Panc1 (cell line): ENCODE measurements around the gene MRPS22. TPM values are rescaled to one million over a fixed set of nuclear protein-coding genes. Genes with fewer than 3 reads are reported as not detected.

Source experiments
- ATAC-seq: fragments of 200-7000 bp; cut with Tn5 transposase; 2 replicates; pipeline ENCODE4 v1.9.1; 2020; ENCODE audit warnings: mild to moderate bottlenecking, moderate library complexity
- BruUV-seq: library from RNA; stranded (reverse); fragments of 400-500 nt; replicated peaks from 2 replicates; lab custom pipeline; 2021; lab: Mats Ljungman, UMichigan
- CTCF ChIA-PET: fragments of 300-600 bp; sonication (Branson Sonifier 250); formaldehyde crosslinking; loops from one replicate; lab custom pipeline; 2022; ENCODE audit warnings: antibody characterized with exemption; lab: Charles Lee
- POLR2A ChIA-PET: fragments of 300-600 bp; sonication (Branson Sonifier 250); formaldehyde crosslinking; loops from one replicate; lab custom pipeline; 2022; ENCODE audit warnings: antibody characterized with exemption; lab: Charles Lee
- DNase-seq: peaks from one replicate; pipeline ENCODE4 v3.0.0-alpha.2; 2010; ENCODE audit warnings: low read depth, low spot score
- H3K27ac ChIP-seq: 2 replicates; pipeline ENCODE4 v1.5.1; 2011; ENCODE audit warnings: mild to moderate bottlenecking, low read length, inconsistent platforms
- H3K27me3 ChIP-seq: fragments of 200-500 bp; sonication (Bioruptor generic); 2 replicates; pipeline ENCODE4 v1.6.0; 2014; ENCODE audit warnings: low read length, inconsistent platforms; ENCODE audit not compliant: control insufficient read depth, insufficient read depth
- H3K36me3 ChIP-seq: fragments of 200-500 bp; sonication (Bioruptor generic); 2 replicates; pipeline ENCODE4 v1.5.1; 2014; ENCODE audit warnings: inconsistent platforms, mild to moderate bottlenecking, low read length, moderate library complexity; ENCODE audit not compliant: control insufficient read depth, insufficient read depth
- H3K4me1 ChIP-seq: 2 replicates; pipeline ENCODE4 v1.5.1; 2011; ENCODE audit warnings: inconsistent platforms, mild to moderate bottlenecking, low read length, moderate library complexity; ENCODE audit not compliant: control insufficient read depth, insufficient read depth
- H3K4me3 ChIP-seq, 2 experiments: 2 replicates each; pipeline ENCODE4 v1.5.1; 2011 to 2012; ENCODE audit warnings: low read depth in 2 of 2, low read length in 2 of 2, mild to moderate bottlenecking in 2 of 2, inconsistent platforms in 1 of 2, moderate library complexity in 1 of 2
- H3K9me3 ChIP-seq: fragments of 200-500 bp; sonication (Bioruptor generic); 2 replicates; pipeline ENCODE4 v1.5.1; 2014; ENCODE audit warnings: low read depth, mild to moderate bottlenecking, inconsistent platforms, low read length, moderate library complexity; ENCODE audit not compliant: control insufficient read depth, insufficient read depth
- CTCF ChIP-seq: fragments of 450-650 bp; IDR thresholded peaks from 2 replicates; pipeline ENCODE4 v1.5.1; 2017; ENCODE audit warnings: mild to moderate bottlenecking
- POLR2AphosphoS5 ChIP-seq: IDR thresholded peaks from 2 replicates; pipeline ENCODE4 v1.6.1; 2012; ENCODE audit warnings: mild to moderate bottlenecking, low read depth, low read length, moderate library complexity
- REST ChIP-seq, 2 experiments: IDR thresholded peaks; 2 replicates each; pipeline ENCODE4 v1.6.1; 2011 to 2012; ENCODE audit warnings: low read depth in 2 of 2, control low read depth in 1 of 2, low read length in 1 of 2, mild to moderate bottlenecking in 1 of 2, moderate library complexity in 1 of 2; ENCODE audit not compliant: insufficient read depth in 1 of 2
- SIN3A ChIP-seq: IDR thresholded peaks from 2 replicates; pipeline ENCODE4 v1.6.1; 2012; ENCODE audit warnings: low read depth, mild to moderate bottlenecking, low read length, moderate library complexity, borderline replicate concordance; ENCODE audit not compliant: insufficient read depth
- TCF7L2 ChIP-seq: IDR thresholded peaks from 2 replicates; pipeline ENCODE4 v1.6.1; 2011; ENCODE audit warnings: mild to moderate bottlenecking, low read depth, low read length, inconsistent platforms
- in situ Hi-C: cut with HindIII; loops from 2 replicates; pipeline ENCODE4 v1.10.0; 2016; ENCODE audit warnings: low sequenced_read_pairs, low pct_unique_long_range_greater_than_20kb
- intact Hi-C: fragments of 100-400 bp; cut with micrococcal nuclease; formaldehyde crosslinking; loops from one replicate; pipeline ENCODE4 v1.10.0; 2022; ENCODE audit not compliant: unreplicated experiment
- total RNA-seq: library from RNA; stranded (reverse); gene quantifications from one replicate; pipeline ENCODE4 v1.2.1, GENCODE V29; 2021; ENCODE audit not compliant: unreplicated experiment

MRPS22 gene
- total RNA-seq, 1 experiment from 2014 or later = 61.9 TPM

- Histone ChIP-seq H3K4me1 (peaks cover 7% of the 10 kb centered on the region), H3K9me3 (no peaks in the 10 kb centered on the region), H3K27ac (0 out of 2 replicates have a peak overlapping the region, but pooled peaks have one; percentile 25), H3K4me3 (no peak overlapping the region), H3K27me3 (no peaks in the 10 kb centered on the region), H3K36me3 (no peaks in the 10 kb centered on the region)
- ChIA-PET CTCF (no interaction called here), POLR2A (no interaction called here)
- BruUV-seq = no TSS peak
- ATAC-seq = no peak
- DNase-seq = no peak
- TF ChIP-seq SIN3A (no peak), CTCF (no peak), POLR2AphosphoS5 (no peak), TCF7L2 (no peak), REST (IDR thresholded peaks at IDR 0.05; ENCODE audit: insufficient read depth in 1 of 2, low read depth in 2 of 2, low read length in 1 of 2) (no peak)
- in situ Hi-C loops = no loop called here
- intact Hi-C loops = no loop called here
Observed at GRCh38 chr3:139325551-139325950, 18.3 kb upstream of the MRPS22 start.

- ChIA-PET CTCF (no interaction called here), POLR2A (no interaction called here)
- H3K36me3 ChIP-seq = no peaks in the 10 kb centered on the region
- ATAC-seq (no peak), DNase-seq (no peak)
- H3K27me3 ChIP-seq = no peaks in the 10 kb centered on the region
- H3K27ac ChIP-seq = peak overlapping the region; percentile 25; the same call in 1 of the 2 replicates
- H3K9me3 ChIP-seq = no peaks in the 10 kb centered on the region
- H3K4me1 ChIP-seq = peaks cover 7% of the 10 kb centered on the region
- no TSS peak for BruUV-seq
- TF ChIP-seq SIN3A (no peak), POLR2AphosphoS5 (no peak), TCF7L2 (no peak), CTCF (no peak)
- in situ Hi-C loops (no loop called here), intact Hi-C loops (no loop called here)
- no peak overlapping the region for H3K4me3 ChIP-seq
Observed at GRCh38 chr3:139326131-139326530, 17.7 kb upstream of the MRPS22 start.
